Spleen (tissue), 11 donors: Measurements from ENCODE around the gene RALGAPA1. TPM values are rescaled to one million over a fixed set of nuclear protein-coding genes. Genes with fewer than 3 reads are reported as not detected.

Experiments used
- DNase-seq: peaks from one replicate; pipeline ENCODE4 v3.0.0-alpha.2; 2020
- H3K27ac ChIP-seq, 8 donors: fragments of 200-600 bp; sonication (generic) in 7 of 8; 1 replicate in 4 of 8; 2 replicates in 4 of 8; pipeline versions ENCODE4 v1.5.0 to v1.8.0; 2016 to 2021; ENCODE audit warnings: inconsistent platforms in 4 of 8, mild to moderate bottlenecking in 4 of 8, moderate library complexity in 1 of 8
- H3K27me3 ChIP-seq, 7 donors: fragments of 200-600 bp; sonication (generic) in 6 of 7; replicated peaks in 1 of 7; 1 replicate in 4 of 7; 2 replicates in 3 of 7; pipeline versions ENCODE4 v1.5.0 to v1.8.0; 2016 to 2021; ENCODE audit warnings: inconsistent platforms in 3 of 7, mild to moderate bottlenecking in 1 of 7
- H3K36me3 ChIP-seq, 6 donors: fragments of 200-600 bp; sonication (generic) in 5 of 6; 1 replicate in 4 of 6; 2 replicates in 2 of 6; pipeline versions ENCODE4 v1.5.0 to v1.8.0; 2016 to 2021; ENCODE audit warnings: inconsistent platforms in 2 of 6
- H3K4me1 ChIP-seq, 6 donors: fragments of 200-600 bp; sonication (generic) in 5 of 6; 1 replicate in 3 of 6; 2 replicates in 3 of 6; pipeline versions ENCODE4 v1.5.0 to v1.8.0; 2016 to 2021; ENCODE audit warnings: inconsistent platforms in 3 of 6
- H3K4me3 ChIP-seq, 8 donors: fragments of 200-600 bp; sonication (generic) in 7 of 8; 1 replicate in 4 of 8; 2 replicates in 4 of 8; pipeline versions ENCODE4 v1.5.0 to v1.8.0; 2016 to 2021; ENCODE audit warnings: inconsistent platforms in 4 of 8, mild to moderate bottlenecking in 4 of 8, moderate library complexity in 2 of 8
- H3K9me3 ChIP-seq, 8 donors: fragments of 200-600 bp; sonication (generic) in 7 of 8; 1 replicate in 4 of 8; 2 replicates in 4 of 8; pipeline versions ENCODE4 v1.5.0 to v1.8.0; 2016 to 2021; ENCODE audit warnings: inconsistent platforms in 4 of 8
- POLR2A ChIP-seq, 3 donors: fragments of 450-650 bp; IDR thresholded peaks; one replicate each; pipeline ENCODE4 v1.5.1; 2017; ENCODE audit warnings: antibody characterized with exemption in 3 of 3, mild to moderate bottlenecking in 1 of 3
- POLR2AphosphoS5 ChIP-seq, 3 donors: sonication (generic); formaldehyde crosslinking; IDR thresholded peaks; one replicate each; pipeline ENCODE4 v1.5.1; 2017; ENCODE audit warnings: antibody characterized with exemption in 3 of 3
- WGBS, 5 donors: extraction: QIAGEN DNeasy Blood & Tissue Kit in 3 of 5; methylation state at CpG; one replicate each; pipeline versions ENCODE4 v1.1.5 to v1.1.7; 2013 to 2018; 5-methylcytosine and 5-hydroxymethylcytosine counted together
- intact Hi-C: fragments of 100-400 bp; cut with DNase I; formaldehyde crosslinking; loops from one replicate; pipeline ENCODE4 v1.15.0; 2023; ENCODE audit warnings: low total_unique reads
- polyA plus RNA-seq, 3 donors: library from polyadenylated mRNA; stranded (reverse); fragments of 200-250 nt; gene quantifications; one replicate each; pipeline ENCODE4 v1.2.1, GENCODE V29; 2013
- total RNA-seq, 7 donors: library from RNA; depleted of rRNA in 3 of 7; stranded (reverse); fragments of >200 nt in 3 of 7; fragmentation: NEBNext Ultra II Directional in 4 of 7; extraction: Animal tissue kit (Norgen Biotek cat#: 25700) in 4 of 7; gene quantifications; one replicate each; pipeline versions ENCODE4 v1.1.0 to v1.2.1, GENCODE V29; 2016 to 2021
- TF ChIP-seq, protein P1 (sequence below), 11 experiments: fragments of 200-600 bp in 7 of 11; fragments of 450-650 bp in 4 of 11; sonication (generic) in 4 of 11; IDR thresholded peaks in 8 of 11; conservative IDR thresholded peaks in 3 of 11; 1 replicate in 7 of 11; 2 replicates in 4 of 11; pipeline versions ENCODE4 v1.4.0 to v1.8.0; 2016 to 2021; ENCODE audit warnings: antibody characterized with exemption in 11 of 11, inconsistent platforms in 4 of 11, mild to moderate bottlenecking in 1 of 11
- donor health status: healthy with polysubstance abuse.
- donor health status: DM: no; HTN: no; CAD: no; lungs with moderate emphysema.
- donor health status: DM: no; HTN: no; CAD: no.
- donor health status: Bipolar disorder and iron deficiency.
- donor health status: healthy.
- donor health status: DM: no; HTN: no; CAD: no.
- donor health status: DM: yes; HTN: yes; CAD: no.

RALGAPA1 gene
- total and polyA plus RNA-seq, 10 donors = 9.7 to 76.0 (median 52.2) TPM

DNA sequence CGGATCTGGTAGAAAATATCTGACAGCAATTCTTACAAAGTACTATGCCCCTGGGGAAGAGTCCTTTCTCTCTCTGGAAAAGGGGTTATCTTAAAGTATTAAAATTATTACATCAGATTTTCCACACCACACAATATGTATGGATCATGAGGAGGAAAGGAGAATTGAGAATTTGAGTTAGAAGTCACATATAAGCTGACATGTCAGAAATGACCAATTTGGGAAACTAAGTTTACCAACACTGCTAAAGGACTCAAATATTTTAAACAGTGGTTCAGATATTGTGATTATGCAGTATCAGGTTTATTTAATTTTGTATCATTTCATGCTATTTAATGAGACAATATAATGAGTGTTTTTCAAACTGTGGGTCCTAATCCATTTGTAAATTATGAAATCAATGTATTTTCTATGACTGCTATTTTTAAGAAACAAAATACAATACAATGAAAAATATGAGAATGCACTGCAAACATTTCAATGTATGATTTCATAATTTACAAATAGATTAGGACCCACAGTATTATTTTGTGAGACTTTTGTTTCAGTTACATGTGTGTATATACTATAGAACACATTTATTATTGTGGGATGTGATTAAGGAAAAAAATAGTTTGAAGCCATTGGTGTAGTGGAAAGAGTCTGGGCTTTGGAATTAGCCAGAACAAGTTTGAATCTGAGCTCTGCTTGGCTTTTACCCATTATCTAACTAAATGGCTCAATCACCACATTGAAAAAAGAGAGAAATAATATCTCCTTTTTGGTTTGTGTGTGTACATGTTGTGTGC is 276.9 kb downstream of the RALGAPA1 start:
- H3K4me3 ChIP-seq = no peak overlapping the region
- H3K4me1 ChIP-seq = peaks cover 18 to 31% (median 29%) of the 10 kb centered on the region in 6 donors
- H3K27me3 ChIP-seq = peaks cover 9 to 79% (median 60%) of the 10 kb centered on the region in 7 donors
- no peaks in the 10 kb centered on the region for H3K9me3 ChIP-seq
- no peak overlapping the region for H3K27ac ChIP-seq
- no peak for DNase-seq
- H3K36me3 ChIP-seq = no peaks in the 10 kb centered on the region
- WGBS, 5 donors = 86 to 90% (median 88%) methylated on average over 1 of the region's 1 CpG
- TF ChIP-seq, protein P1, sequence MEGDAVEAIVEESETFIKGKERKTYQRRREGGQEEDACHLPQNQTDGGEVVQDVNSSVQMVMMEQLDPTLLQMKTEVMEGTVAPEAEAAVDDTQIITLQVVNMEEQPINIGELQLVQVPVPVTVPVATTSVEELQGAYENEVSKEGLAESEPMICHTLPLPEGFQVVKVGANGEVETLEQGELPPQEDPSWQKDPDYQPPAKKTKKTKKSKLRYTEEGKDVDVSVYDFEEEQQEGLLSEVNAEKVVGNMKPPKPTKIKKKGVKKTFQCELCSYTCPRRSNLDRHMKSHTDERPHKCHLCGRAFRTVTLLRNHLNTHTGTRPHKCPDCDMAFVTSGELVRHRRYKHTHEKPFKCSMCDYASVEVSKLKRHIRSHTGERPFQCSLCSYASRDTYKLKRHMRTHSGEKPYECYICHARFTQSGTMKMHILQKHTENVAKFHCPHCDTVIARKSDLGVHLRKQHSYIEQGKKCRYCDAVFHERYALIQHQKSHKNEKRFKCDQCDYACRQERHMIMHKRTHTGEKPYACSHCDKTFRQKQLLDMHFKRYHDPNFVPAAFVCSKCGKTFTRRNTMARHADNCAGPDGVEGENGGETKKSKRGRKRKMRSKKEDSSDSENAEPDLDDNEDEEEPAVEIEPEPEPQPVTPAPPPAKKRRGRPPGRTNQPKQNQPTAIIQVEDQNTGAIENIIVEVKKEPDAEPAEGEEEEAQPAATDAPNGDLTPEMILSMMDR (IDR thresholded peaks at IDR 0.05 in 8 of 11, conservative IDR thresholded peaks at IDR 0.05 in 3 of 11) = no peak
- no peak for TF ChIP-seq POLR2AphosphoS5 (IDR thresholded peaks at IDR 0.05)
- intact Hi-C loops = no loop called here

DNA sequence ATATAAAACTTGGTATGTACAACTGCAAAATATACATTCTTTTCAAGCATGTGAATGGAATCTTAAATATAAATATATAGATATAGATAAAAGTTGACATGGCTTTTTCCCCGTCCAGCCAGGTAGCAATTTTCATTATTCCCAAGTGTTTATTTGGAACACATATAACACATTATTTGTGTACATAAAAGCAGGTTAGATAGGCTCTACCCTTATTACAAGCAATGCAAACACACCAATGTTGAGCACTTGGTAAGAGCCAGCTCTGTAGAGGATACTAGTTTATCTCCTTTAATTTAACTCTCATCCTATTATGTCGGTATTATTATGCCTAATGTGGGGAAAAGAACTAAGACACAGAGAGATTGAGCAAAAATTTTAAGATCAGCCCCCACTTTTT is 282.1 kb downstream of the RALGAPA1 start:
- 87 to 97% (median 92%) methylated on average over 2 of the region's 2 CpGs for WGBS, 5 donors
- intact Hi-C loops = no loop called here
- Histone ChIP-seq H3K4me1 (no peaks in the 10 kb centered on the region), H3K27ac (no peak overlapping the region), H3K4me3 (no peak overlapping the region), H3K27me3 (peaks cover 0 to 33% (median 16%) of the 10 kb centered on the region in 7 donors), H3K36me3 (no peaks in the 10 kb centered on the region), H3K9me3 (peaks cover 0 to 12% (median 0%) of the 10 kb centered on the region in 8 donors)
- DNase-seq = no peak
- no peak for TF ChIP-seq POLR2A (IDR thresholded peaks at IDR 0.05)
- TF ChIP-seq, protein P1 (IDR thresholded peaks at IDR 0.05 in 8 of 11, conservative IDR thresholded peaks at IDR 0.05 in 3 of 11) = no peak

DNA sequence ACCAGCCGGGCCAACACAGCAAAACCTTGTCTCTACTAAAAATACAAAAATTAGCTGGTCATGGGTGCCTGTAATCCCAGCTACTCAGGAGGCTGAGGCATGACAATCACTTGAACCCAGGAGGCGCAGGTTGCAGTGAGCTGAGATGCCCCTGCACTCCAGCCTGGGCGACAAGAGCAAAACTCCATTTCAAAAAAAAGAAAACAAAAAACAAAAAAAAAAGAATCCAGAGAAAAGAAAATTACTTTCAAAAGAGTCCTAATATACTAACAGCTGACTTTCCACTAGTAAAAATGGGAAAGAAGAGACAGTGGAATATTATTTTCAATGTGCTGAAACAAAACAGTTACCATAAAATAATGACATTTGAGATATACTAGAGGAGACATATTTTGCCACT is 283.4 kb downstream of the RALGAPA1 start:
- DNase-seq = no peak
- Histone ChIP-seq H3K4me3 (no peak overlapping the region), H3K27ac (no peak overlapping the region), H3K4me1 (no peaks in the 10 kb centered on the region), H3K36me3 (no peaks in the 10 kb centered on the region), H3K27me3 (peaks cover 0 to 28% (median 4%) of the 10 kb centered on the region in 7 donors), H3K9me3 (peaks cover 0 to 12% (median 0%) of the 10 kb centered on the region in 8 donors)
- TF ChIP-seq POLR2AphosphoS5 (IDR thresholded peaks at IDR 0.05) (no peak), POLR2A (IDR thresholded peaks at IDR 0.05) (no peak)
- TF ChIP-seq, protein P1 (IDR thresholded peaks at IDR 0.05 in 8 of 11, conservative IDR thresholded peaks at IDR 0.05 in 3 of 11) = no peak
- WGBS, 5 donors = 85 to 91% (median 91%) methylated on average over 3 of the region's 3 CpGs
- intact Hi-C loops = no loop called here

DNA sequence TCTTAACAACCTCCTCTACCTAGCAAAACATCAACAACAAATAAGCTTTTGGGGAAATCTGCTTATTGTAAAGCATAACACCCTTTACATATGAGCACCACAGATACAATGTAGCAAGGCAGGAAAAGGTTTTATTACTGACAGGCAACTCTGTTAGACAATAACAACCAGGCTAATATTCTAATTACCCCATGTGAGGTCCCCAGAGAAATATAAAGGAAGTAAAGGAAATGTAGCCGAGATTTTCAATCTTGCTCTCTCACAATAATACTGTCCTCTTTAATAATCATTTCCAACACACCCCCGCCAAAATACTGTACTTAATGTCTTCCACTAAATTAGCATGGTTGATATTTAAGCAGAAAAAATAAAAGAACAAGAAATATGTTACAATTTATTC is 289.1 kb downstream of the RALGAPA1 start:
- peaks cover 0 to 11% (median 0%) of the 10 kb centered on the region in 7 donors for H3K27me3 ChIP-seq
- no peaks in the 10 kb centered on the region for H3K4me1 ChIP-seq
- 55 to 66% (median 59%) methylated on average over 2 of the region's 2 CpGs for WGBS, 5 donors
- H3K4me3 ChIP-seq = no peak overlapping the region
- intact Hi-C loops = no loop called here
- no peaks in the 10 kb centered on the region for H3K36me3 ChIP-seq
- DNase-seq = no peak
- TF ChIP-seq, protein P1 (IDR thresholded peaks at IDR 0.05 in 8 of 11, conservative IDR thresholded peaks at IDR 0.05 in 3 of 11) = no peak
- TF ChIP-seq POLR2A (IDR thresholded peaks at IDR 0.05) (no peak), POLR2AphosphoS5 (IDR thresholded peaks at IDR 0.05) (no peak)
- H3K27ac ChIP-seq = no peak overlapping the region
- peaks cover 0 to 4% (median 0%) of the 10 kb centered on the region in 8 donors for H3K9me3 ChIP-seq
